ENCODE data around the gene GPD1.
A peak's percentile ranks its signal among the peaks of the same experiment; 100 is the strongest.

Gene GPD1

DNA sequence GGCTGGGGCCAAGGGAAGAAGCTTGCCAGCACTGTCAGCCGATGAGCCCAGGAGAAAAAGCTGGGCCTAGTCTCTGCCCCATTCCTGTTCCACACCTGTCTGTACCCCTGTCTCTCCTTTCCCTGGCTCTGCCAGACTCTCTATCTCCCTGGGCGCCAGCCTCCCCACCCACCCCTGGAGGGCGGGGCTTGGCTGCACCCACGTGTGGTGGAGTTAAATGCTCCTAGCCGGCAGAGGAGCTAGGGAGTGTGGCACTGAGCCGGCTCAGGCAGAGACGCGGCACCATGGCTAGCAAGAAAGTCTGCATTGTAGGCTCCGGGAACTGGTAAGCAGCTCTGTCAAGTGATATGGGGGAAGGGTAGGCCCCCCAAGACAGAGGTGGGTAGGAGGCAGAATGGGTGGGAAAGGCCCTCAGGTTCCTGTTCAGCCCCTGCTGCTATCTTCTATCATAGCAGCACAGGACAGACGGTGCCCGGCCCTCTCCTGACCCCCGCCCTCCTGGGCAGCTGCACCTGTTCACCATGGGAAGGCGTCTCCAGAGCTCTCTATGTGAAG is at the start of gene GPD1:
Gene GPD1, plus strand, starts transcription at position 242 of the 555 bp plus-strand sequence. Its CDS starts 43 bp downstream, at position 285.
- DNase-seq (ENCODE audit: low read depth) = no peak

DNA sequence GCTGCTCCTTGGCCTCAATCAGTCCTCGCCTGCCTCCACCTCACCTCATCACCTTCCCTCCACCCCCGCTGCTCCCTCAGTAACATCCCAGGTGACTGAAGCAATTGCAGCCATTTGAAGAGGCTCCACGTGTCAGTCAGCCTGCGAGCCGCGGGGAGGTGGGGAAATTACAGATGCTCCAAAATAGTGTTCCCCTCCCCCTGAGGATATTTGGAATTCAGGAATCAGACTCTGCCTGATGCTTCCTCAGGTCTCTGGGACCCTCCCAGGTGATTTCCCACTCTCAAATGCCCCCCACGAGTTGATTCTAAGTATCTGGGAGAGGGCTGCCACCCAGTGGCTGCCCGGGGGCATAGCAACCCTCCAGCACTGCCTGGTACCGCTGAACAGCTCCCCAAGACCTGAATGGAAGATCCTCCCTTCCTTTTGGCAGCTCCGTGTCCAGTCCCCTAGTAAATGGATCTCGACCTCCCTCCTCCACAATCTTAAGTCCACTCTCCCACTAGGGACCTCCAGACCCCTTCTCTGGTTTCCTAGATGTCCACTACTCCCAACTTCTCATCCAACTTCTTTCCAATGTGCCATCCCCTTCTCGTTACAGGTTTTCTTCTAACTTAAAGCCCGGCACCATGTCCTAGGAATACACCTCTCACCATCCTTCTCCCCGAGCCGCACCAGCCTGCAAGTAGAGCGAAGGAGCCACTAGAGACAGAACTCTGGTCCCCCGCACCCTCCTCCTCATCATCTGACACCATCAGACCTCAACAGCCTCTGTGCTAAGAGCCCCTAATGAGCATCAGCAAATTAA is 47.8 kb upstream of the GPD1 start:
- no peak for DNase-seq (ENCODE audit: low read depth)

DNA sequence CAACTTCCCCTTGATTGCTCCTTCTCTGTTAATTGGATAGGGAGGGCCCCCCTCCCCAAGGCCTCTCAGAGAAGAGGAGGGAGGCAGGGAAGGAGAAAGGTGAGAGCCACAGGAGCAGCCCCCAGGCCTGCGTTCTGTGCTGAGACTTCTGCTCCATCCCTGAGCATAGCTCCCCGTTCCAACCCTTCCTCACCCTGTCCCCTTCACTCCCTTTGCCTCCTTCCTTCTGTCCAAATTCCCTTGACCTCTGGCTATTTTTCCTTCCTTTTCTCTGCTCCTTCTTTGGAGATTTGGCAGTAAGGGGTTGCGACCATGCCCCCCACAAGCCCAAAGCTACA is 47.2 kb upstream of the GPD1 start:
- DNase-seq (ENCODE audit: low read depth) = no peak

DNA sequence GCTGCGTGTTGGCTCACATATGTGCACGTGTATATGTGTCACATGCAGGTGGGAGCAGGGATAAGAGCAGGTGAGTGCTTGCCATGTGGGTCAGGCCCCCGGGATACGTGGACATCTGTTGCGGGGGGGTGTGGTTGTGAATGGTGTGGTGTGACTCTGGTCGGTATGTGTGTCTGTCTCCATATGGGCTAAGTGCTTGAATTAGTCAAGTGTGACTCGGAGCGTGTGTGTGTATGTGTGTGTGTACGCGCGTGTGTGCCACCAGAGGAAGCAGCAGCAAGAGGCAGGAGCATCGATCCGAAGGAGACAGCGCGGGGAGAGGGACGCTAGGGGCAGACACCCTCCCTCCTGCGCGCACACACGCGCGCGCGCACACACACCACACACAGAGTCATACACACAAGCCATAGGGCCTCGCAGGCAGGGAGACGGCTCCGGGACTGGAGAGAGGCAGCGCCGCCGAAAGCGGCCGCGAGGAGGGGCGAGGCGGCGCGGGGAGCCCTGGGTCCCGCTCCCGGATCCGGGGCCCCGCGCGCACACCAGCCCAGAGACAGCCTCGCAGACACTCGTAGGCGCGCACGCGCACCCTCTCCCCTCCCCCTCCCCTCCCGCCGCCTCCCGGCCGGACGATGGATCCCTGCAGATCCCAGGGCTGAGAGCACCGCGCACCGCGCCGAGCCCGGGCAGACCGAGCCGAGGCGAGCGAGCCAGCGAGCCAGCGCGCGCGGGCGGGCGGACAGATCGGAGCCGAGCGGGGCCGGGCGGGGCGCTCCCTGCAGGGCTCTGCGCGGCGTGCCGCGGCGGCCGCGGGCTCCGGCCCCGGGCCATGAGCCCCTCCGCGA is 46.6 kb upstream of the GPD1 start, which contains the start of gene ASIC1:
Gene ASIC1, plus strand, starts transcription at position 597 of the 842 bp plus-strand sequence. CDS start 1,171 bp downstream, outside the sequence.
- no peak for DNase-seq (ENCODE audit: low read depth)

DNA sequence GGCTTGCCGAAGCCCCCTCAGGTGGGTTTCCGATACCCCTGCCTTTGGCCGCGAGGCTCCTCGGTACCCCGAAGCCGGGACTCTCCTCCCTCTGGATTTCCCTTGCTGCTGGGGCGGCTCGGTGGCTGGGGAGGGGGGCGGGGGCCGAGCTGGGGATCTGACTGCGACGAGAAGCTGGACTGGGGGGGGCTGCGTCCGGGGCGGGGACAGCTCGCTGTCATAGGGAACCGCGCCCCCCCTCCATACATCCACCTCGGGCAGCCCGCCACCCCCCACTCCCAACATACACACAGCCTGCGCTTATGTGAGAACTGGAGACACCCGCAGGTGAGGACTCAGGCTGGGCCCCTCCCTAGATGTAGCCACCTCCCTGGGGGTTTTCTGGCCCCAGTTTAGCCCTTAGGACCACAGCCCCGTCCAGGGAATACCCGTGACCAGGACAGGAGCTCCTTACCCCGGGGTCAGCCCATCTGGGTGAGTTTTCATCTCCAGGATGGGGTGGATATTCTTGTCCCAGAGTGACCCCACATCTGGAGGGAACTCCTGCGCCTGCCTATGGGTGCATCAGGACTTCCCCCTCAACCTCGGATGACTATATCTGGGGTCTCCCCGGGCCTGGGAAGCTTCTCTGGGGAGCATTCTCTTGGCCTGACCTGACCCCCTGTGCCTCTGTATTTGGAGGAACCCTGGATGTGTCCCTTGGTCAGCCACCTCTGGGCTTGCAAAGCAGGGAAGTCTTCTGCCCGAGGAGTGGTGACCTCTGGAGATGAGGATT is 45.7 kb upstream of the GPD1 start:
- DNase-seq (ENCODE audit: low read depth) = no peak

DNA sequence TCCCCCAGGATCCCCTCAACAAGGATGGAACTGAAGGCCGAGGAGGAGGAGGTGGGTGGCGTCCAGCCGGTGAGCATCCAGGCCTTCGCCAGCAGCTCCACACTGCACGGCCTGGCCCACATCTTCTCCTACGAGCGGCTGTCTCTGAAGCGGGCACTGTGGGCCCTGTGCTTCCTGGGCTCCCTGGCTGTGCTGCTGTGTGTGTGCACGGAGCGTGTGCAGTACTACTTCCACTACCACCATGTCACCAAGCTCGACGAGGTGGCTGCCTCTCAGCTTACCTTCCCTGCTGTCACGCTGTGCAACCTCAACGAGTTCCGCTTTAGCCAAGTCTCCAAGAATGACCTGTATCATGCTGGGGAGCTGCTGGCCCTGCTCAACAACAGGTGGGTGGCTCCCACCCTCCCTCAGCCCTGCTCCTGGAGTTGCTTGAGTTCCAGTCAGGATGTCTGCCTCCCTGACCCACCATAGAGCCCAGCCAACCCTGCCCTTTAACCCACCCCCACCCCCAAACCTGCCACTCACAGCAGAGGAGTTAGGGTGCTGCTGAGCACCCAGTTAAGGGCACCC is 45.0 kb upstream of the GPD1 start:
- DNase-seq (ENCODE audit: low read depth) = no peak

DNA sequence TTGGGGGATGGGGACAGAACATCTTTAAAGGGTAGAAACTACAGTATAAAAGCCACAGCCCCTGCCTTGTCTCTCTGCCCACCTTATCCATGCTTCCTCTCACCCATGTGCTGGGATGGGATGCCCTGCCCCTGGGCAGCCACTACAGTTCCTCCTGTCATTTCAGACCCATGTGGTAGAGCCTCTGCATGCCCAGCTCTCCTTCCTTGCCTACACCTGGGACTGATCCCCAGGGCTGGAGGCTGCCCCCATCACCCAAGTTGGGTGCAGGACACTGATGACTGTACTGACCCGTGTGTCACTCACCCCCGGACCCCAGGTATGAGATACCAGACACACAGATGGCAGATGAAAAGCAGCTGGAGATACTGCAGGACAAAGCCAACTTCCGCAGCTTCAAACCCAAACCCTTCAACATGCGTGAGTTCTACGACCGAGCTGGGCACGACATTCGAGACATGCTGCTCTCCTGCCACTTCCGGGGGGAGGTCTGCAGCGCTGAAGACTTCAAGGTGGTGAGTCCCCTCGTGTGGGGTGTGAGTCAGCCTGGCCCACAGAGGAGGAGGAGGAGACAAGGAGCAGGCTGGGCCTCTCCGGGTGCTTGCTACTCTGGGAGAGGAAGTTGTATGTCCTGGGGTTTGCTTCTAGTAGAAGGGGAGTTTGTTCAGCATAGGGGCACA is 44.2 kb upstream of the GPD1 start:
- no peak for DNase-seq (ENCODE audit: low read depth)

DNA sequence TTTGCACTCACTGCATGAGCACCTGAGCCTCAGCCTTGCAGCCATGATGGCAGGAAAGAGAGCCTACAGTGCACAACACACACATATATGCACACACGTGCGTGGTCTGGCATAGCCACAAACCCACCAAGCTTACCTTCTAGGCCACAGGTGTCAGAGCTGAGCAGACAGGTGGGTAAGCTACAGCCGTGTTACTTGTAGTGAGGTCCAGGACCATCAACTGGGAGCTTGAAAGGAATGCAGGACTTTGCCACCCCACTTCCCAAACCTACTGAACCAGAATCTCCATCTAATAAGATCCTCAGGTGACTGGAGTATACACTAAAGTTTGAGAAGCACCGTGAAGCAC is 43.7 kb upstream of the GPD1 start:
- DNase-seq (ENCODE audit: low read depth) = no peak

DNA sequence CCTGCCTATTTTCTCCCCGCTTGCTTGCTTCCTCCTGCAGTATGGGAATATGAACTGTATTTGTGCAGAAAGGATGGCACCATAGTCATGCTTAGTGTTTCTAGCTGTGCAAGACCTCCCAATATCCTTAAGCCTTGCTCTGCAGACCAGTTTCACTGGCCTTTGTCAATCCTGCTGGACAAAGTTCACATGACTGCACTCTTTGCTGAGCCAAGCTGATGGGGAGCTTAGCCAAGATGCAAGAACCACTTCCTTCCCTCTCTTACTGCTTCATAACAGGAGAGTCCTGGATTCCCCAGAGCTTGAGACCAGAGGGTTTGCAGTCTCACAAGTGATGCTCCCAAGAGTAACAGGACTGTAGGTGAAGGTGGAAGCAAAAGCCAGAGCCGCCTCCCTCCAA is 42.6 kb upstream of the GPD1 start:
- no peak for DNase-seq (ENCODE audit: low read depth)

DNA sequence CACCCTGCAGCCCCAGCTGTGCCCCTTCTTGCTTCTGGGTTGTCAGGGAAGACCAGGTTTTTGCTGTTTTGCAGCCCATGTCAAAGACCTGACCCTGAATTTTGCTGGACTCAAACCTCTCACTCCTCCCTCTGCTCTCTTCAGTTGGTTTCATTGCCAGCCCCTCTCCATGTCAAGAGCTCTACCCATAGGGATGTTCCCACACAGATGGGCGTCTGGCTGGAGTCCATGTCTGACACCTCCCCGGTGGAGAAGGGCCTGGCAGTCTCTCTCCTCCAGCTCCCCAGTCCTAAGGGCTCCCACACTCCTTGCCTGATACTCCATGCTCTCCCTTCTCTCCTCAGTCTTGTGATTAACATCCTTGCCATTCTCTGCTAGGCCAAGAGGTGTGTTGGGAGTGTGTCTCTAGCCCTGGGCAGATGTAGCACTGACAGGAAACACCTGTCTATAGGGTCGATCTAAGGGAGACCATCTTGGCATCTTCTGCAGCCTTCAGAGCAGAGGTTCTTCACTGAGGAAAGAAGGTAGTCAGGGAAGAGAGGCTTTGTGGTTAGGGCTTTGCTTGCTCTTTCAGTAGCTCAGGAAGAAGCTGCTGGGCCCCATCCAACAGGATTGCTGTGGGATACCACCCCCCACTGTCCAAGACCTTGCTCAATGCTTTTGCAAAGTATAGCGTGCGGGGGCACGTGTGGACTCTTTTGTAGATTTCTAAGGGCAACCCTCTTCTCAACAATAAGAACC is 41.7 kb upstream of the GPD1 start:
- no peak for DNase-seq (ENCODE audit: low read depth)

DNA sequence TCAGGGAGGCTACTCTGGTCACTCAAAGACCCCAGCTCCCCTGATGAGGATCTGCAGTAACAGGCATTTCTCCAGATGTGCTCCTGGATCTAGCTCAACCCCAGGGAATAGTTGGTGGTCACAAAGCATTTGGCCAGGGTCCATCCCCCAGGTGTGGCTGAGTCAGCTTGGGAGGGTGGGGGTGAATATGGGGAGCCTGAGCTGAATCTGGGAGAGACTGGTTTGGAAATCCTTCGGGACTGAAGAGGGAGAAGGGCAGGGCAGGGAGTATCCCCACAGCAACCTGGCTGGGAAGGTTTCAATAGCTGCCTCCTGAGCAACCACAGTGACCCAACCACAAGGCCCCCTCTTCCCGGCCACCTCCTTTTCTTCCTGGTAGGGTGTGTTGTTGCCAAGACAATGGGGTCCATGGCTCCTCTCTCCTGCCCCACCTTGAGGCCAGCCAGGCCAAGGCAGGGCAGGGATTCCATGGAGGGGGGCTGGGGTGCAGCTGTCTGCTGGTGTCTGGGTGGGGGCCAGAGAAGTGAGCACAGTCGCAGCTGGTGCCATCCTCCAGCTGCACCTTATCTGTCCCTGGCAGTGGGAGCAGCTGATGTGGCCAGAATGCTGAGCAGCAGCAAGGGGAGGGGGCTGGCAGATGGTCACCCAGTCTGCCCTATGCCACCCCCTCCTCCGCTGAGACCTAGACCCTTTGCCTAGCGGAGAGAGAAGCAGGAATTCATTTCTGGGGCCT is 40.9 kb upstream of the GPD1 start:
- DNase-seq (ENCODE audit: low read depth) = no peak

DNA sequence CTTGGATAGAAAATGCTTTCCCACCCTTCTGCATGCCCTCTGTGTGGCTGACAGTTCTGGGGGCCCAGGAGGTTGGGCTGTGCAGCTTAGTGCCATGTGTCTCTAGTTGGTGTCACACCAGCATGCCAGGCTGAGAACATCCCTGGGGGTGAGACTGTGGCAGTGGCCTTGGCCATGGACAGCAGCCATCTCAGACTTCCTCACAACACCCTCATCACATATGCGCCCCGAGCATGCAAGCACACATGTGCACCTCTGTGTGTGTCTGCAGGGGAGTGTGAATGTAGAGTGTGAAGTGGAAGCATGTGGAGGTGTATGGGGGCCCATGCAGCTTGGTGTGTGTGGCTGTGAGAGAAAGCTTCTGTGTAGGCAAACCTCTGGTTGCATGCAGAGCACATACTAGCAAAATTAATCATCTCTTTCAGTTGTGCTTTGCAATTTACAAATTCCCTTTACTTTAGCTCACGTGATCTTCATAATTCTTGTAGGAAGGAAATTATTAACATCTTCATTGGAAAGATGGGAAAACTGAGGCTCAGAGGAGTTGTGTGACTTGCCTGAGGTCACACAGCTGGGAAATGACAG is 38.0 kb upstream of the GPD1 start:
- no peak for DNase-seq (ENCODE audit: low read depth)

DNA sequence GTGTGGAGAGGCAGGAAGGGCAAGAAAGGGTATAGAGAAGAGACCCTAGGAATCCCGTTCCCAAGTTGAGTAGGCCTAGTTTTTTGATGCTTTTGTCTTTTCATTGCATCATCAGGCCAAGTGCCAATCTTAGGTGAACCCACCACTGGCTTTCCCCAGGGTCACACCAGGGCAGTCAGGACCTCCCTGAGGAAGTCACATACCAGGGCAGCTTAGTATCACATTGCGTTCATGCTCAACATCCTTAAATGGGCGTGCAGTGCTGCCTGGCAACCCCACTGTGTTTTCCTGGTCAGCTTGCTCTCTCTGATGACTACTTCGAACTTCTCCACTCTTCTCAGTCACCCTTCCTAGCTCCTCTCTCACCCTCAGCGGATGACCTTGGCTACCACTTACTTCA is 37.4 kb upstream of the GPD1 start:
- no peak for DNase-seq (ENCODE audit: low read depth)

DNA sequence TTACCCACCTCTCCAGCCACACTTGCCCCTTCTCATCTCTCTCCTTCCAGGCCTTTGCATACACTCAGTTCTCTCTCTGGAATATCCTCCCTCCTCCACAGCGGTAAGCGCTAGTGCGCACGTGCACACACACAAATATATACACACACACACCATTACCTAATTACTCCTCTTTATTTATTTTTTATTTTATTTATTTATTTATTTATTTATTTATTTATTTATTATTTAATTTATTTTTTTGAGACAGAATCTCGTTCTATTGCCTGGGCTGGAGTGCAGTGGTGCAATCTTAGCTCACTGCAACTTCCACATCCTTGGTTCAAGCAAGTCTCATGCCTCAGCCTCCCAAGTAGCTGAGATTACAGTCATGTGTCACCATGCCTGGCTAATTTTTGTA is 34.7 kb upstream of the GPD1 start:
- no peak for DNase-seq (ENCODE audit: low read depth)

DNA sequence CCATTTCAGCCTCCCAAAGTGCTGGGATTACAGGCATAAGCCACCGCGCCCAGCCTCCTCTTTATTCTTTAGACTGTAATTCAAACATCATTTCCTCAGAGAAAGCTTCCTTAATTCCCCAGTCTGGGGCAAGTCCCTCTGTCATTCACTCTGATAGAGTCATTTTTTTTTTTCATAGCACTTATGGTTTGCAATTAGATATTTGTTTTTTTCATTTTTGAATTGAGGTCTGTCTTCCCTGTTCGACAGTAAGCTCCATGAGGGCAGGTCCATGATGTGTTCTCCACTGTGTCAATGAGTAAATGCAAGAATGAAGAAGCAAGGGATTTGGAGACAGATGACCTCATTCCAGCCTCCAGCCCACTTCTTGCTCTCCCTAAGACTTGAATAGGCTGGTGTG is 34.3 kb upstream of the GPD1 start:
- no peak for DNase-seq (ENCODE audit: low read depth)

DNA sequence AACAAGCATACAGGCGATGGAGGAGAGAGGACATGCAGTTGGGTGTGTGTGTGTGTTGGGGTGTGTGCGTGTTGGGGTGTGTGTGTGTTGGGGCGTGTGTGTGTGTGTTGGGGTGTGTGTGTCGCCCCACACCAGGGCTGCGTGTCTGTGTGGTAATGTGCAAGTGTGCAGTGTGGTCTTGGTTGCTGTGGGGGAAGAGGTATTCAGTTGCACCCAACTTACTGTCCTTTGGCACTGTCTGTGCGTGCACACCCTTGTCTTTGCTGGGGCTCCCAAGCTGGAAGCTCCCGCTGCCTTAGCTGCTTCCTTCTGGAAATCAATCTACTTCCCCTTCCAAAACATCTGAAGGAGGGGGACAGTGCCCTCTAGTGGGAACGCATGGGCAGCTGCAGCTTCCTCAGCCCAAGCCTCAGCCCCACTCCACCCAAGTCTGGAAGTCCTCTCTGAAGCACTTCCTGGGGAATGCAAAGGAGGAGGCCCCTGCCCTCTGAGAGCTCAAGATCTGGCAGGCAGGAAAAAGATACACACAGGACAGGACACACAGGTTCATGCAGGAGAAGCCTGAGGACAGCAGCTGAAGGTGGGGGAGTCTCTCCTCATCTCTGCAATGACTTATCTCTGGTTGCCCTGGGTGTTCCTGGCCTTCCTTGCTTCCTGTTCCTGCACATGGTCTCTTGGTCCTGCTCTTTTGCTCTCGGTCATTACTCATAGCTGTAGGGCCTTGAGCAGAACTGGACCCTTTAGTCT is 33.3 kb upstream of the GPD1 start:
- peak; percentile 83 for DNase-seq (ENCODE audit: low read depth)

DNA sequence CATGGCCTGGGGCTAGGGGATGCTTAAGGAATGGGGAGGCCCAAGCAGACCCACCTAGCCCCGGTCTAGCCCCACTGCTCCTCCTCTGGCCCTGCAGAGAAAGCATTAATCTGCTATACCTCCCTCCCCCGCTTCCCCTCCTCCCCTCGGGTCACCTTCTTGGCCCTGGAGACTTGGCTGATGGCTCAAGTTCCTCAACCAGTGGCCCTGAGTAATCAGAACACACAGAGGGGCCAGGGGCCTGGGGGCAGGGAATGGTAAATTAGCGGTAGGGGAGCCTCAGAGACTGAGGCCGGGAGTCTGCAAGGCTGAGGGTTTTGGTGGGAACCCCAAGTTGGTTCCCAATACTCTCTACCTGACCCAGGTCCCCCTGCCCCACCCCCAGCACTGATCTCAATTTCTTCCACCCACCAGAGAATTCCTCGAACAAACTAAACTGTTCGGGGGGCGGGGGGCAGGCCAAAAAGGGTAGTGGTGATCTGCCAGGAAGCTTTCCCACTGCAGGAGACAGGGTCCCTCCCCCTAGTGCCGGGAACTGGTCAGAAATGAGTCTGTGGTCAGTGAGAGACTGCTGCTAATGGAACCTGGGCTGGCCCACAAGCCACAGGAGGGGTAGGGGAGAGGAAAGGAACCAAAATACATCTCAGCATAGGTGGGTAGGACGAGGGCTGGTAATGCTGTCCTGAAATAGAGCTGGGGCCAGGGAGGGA is 31.5 kb upstream of the GPD1 start:
- no peak for DNase-seq (ENCODE audit: low read depth)

DNA sequence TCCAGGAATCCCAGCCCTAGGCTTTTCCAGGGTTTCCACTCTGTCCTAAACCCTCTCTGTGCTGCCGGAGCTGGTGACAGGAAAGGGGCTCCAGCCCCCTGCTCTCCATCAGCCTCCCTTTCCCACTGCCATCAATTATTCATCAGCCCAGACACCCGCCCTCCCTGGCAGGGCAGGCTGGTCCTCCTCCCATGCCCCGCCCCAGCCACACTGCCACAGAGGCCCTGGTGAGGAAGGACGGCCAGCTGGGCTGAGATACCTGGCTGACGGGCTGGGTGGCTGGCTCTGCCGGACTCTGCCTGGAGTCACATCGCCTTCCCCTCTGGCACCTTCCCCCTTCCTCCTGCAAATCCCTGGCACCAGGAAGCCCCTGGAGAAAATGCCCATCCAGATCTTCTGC is 30.6 kb upstream of the GPD1 start:
- no peak for DNase-seq (ENCODE audit: low read depth)
